ENCODE data around the gene KIAA1958. TPM values are rescaled to one million over a fixed set of nuclear protein-coding genes. Genes with fewer than 3 reads are reported as not detected.

KIAA1958 gene, protein sequence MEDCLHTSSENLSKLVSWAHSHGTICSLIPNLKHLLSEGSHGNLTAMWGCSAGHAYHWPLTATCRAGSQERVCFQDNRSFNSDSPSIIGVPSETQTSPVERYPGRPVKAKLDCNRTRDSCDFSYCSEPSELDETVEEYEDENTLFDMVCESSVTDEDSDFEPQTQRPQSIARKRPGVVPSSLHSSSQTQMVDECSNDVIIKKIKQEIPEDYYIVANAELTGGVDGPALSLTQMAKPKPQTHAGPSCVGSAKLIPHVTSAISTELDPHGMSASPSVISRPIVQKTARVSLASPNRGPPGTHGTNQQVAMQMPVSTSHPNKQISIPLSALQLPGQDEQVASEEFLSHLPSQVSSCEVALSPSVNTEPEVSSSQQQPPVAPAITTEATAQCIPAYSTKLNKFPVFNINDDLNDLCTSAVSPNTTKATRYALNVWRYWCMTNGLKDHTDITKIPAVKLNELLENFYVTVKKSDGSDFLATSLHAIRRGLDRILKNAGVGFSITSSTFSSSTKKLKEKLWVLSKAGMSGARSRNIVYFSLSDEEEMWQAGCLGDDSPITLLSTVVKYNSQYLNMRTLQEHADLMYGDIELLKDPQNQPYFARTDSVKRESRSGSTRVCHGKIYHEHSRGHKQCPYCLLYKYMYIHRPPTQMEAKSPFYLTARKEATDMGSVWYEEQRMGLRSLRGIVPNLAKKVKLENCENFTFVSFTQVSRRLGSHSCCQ
- total RNA-seq (15.3 and 17.2 TPM in 2 replicates), polyA plus RNA-seq (2.4 and 2.6 TPM in 2 replicates), polyA minus RNA-seq (3.0 and 6.3 TPM in 2 replicates)
- total RNA-seq (2013) = 1.5 TPM

DNA sequence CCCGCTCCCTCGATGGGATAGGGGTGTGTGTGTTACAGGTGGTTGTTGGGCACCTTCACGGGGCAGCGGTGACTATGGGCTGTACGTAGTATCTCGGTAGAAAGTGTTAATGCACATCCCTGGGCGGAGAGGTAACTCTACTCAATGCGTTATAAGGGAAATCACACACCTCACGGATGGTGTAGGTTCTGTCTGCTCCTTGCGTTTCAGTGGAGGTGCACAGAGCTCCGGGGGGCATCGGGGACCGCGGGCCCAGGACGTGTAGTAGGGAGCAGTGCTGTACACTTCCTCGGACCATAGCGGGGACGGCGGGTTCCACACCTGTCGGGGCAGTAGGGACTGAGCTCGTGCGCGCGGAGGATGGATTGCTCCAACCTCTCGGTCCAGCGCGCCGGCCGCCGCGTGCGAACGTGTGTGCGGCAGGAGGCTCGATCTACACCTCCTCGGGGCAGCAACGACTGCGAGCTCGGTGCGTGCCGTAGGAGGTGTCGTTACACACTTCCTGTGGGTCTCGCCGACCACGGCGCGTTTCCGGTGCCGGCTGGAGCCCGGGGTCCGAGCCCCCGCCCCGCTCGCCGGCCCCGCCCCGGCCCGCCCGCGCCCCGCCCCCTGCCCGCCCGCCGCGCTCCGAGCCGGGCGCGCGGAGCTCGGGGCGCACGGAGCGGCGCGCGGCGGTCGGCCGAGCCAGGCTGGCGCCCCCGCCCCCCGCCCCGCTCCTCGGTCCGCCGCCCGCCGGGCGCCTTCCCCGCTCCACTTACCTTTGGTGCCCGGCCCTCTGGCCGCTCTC lies at the start of gene KIAA1958:
TSS of gene KIAA1958 (plus strand) at position 607 of the 787 bp plus-strand sequence. CDS start 87,254 bp downstream, outside the sequence.
- H3K79me2 ChIP-seq (ENCODE audit: control insufficient read depth, insufficient read depth, low read length) = peaks cover 4% of the 10 kb centered on the region
- CTCF ChIA-PET = interaction anchor here (1.0 to 2.4 kb wide), 7 partner anchors 10 to 386 kb away, joined by 3 to 5 read pairs (median 3); partner anchors contain the start of gene HSDL2

More for the DNA sequence above, at the start of gene KIAA1958:
- peak; percentile 88 for DNase-seq
- Mint-ChIP-seq H3K27ac (peak within 1 kb of the TSS; percentile 96), H3K27me3 (no peaks in the 10 kb centered on the region), H3K4me3 (peak within 1 kb of the TSS; percentile 100), H3K9me3 (ENCODE audit: insufficient read depth) (no peaks in the 10 kb centered on the region), H3K4me1 (peaks cover 22% of the 10 kb centered on the region)
- intact Hi-C loops (cut with micrococcal nuclease) = loop anchor here (1.0 to 10.0 kb wide), 6 partner anchors 107 to 582 kb away; partner anchors contain the start of genes INIP, PTBP3 and SNX30
- no peaks in the 10 kb centered on the region for H4K20me1 ChIP-seq (ENCODE audit: control insufficient read depth, insufficient read depth, low read length, poor library complexity, severe bottlenecking)
- WGBS (ENCODE audit: insufficient coverage) = under 1% methylated on average over 84 of the region's 93 CpGs
- H3K27ac ChIP-seq (ENCODE audit: low read length in 2 of 2) = peak within 1 kb of the TSS; percentile 58 to 69
- TF ChIP-seq, protein P1, sequence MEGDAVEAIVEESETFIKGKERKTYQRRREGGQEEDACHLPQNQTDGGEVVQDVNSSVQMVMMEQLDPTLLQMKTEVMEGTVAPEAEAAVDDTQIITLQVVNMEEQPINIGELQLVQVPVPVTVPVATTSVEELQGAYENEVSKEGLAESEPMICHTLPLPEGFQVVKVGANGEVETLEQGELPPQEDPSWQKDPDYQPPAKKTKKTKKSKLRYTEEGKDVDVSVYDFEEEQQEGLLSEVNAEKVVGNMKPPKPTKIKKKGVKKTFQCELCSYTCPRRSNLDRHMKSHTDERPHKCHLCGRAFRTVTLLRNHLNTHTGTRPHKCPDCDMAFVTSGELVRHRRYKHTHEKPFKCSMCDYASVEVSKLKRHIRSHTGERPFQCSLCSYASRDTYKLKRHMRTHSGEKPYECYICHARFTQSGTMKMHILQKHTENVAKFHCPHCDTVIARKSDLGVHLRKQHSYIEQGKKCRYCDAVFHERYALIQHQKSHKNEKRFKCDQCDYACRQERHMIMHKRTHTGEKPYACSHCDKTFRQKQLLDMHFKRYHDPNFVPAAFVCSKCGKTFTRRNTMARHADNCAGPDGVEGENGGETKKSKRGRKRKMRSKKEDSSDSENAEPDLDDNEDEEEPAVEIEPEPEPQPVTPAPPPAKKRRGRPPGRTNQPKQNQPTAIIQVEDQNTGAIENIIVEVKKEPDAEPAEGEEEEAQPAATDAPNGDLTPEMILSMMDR (IDR thresholded peaks at IDR 0.05) = no peak
- TF ChIP-seq EZH2 (IDR thresholded peaks at IDR 0.05; ENCODE audit: borderline replicate concordance, insufficient read depth, low read depth, low read length, poor library complexity, severe bottlenecking) = no peak
- H3K9me3 ChIP-seq (ENCODE audit: control extremely low read depth in 1 of 3, control insufficient read depth in 2 of 3, insufficient read depth in 1 of 3, low read length in 2 of 3) = no peaks in the 10 kb centered on the region
- H3K36me3 ChIP-seq (replicated peaks in 1 of 2; ENCODE audit: control extremely low read depth in 1 of 2, control insufficient read depth in 1 of 2, extremely low read depth in 1 of 2, insufficient read depth in 2 of 2, low read length in 1 of 2) = no peaks in the 10 kb centered on the region
- peaks cover 5 to 13% of the 10 kb centered on the region in 2 donors for H3K4me1 ChIP-seq (ENCODE audit: control insufficient read depth in 2 of 2, insufficient read depth in 2 of 2, low read length in 2 of 2)
- H2AFZ ChIP-seq (ENCODE audit: insufficient read depth, low read depth, low read length, poor library complexity, severe bottlenecking) = peak within 1 kb of the TSS; percentile 86
- ATAC-seq (ENCODE audit: low read depth) = peak; percentile 87
- no peaks in the 10 kb centered on the region for H3K27me3 ChIP-seq (replicated peaks in 1 of 4; ENCODE audit: control extremely low read depth in 1 of 4, control insufficient read depth in 3 of 4, insufficient read depth in 4 of 4, low read length in 3 of 4)
- POLR2A ChIA-PET = interaction anchor here (0.7 to 1.2 kb wide), 2 partner anchors 153 to 380 kb away, joined by 3 to 4 read pairs; partner anchors contain the start of gene PTBP3
- H3K4me2 ChIP-seq (replicated peaks; ENCODE audit: low read depth, low read length, poor library complexity, severe bottlenecking) = peak within 1 kb of the TSS; percentile 96
- H3K9ac ChIP-seq (ENCODE audit: low read length) = peak within 1 kb of the TSS; percentile 73
- H3K4me3 ChIP-seq (ENCODE audit: control extremely low read depth in 1 of 5, extremely low read depth in 1 of 5, insufficient read depth in 1 of 5, low read depth in 2 of 5, low read length in 4 of 5) = peak within 1 kb of the TSS; percentile 71 to 85 (median 77)
